Measurements from ENCODE around the gene XPOT.

- TF ChIP-seq CTCF (IDR thresholded peaks at IDR 0.05; ENCODE audit: poor library complexity) = no peak
- TF ChIP-seq EZH2 (IDR thresholded peaks at IDR 0.05; ENCODE audit: borderline replicate concordance) = no peak
Observed at GRCh38 chr12:64445490-64445889, 41.3 kb downstream of the XPOT start.
